ENCODE results near the gene METAP1D. TPM values are rescaled to one million over a fixed set of nuclear protein-coding genes. Genes with fewer than 3 reads are reported as not detected.

Gene METAP1D
- total and polyA plus RNA-seq, 2 of the 4 experiments (the other 2 are of a cell fraction), result 3.4 to 5.5 TPM

DNA sequence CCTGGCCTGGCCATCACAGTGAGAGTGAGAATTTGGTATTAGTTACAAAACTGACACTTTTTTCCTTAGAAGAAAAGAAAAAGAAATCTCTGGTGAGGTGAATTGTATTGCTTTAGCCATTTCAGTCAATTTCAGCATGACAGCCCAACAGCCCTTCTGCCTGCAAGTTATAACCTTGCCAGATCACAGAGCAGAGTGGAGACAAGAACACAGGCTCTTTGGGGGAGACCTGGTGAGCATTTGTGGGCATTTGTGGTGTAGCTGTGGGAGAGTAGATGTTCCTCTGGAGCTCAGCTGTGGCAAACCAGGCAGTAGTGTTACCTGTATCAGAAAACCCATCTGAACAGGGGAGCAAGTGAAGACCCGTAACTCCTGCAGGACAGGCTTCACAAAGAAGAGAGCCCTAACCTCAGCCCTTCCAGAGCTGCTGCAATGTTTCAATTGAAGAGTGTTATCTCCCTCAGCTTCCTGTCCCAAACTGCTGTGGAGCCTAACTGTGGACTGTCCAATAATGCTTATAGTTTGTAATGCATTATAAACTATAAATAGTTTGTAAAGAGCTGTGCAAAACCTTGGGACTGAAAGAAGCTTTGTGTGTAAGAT lies 62.8 kb downstream of the METAP1D start:
- ATAC-seq (ENCODE audit: low read depth) (no peak), DNase-seq (no peak)
- Histone ChIP-seq H3K27ac (ENCODE audit: insufficient read depth, low read length) (no peak overlapping the region), H3K4me2 (ENCODE audit: low read depth, low read length) (no peak overlapping the region), H3K79me1 (ENCODE audit: low read depth in 1 of 2, low read length in 2 of 2) (no peaks in the 10 kb centered on the region), H3K4ac (ENCODE audit: low read depth, low read length) (no peak overlapping the region), H3K4me1 (ENCODE audit: control insufficient read depth, insufficient read depth, low read length) (no peaks in the 10 kb centered on the region), H2AFZ (replicated peaks; ENCODE audit: low read length, poor library complexity) (no peak overlapping the region), H3K14ac (replicated peaks; ENCODE audit: low read depth, low read length) (no peak overlapping the region), H2BK5ac (ENCODE audit: low read depth, low read length, poor library complexity, severe bottlenecking) (no peak overlapping the region), H3K23ac (ENCODE audit: low read depth, low read length) (no peak overlapping the region), H2BK120ac (ENCODE audit: low read depth, low read length) (no peak overlapping the region), H3K56ac (ENCODE audit: extremely low read depth, insufficient read depth, low read length) (no peak overlapping the region), H2BK15ac (ENCODE audit: low read depth, low read length) (no peak overlapping the region), H4K91ac (ENCODE audit: insufficient read depth, low read depth, low read length) (no peak overlapping the region), H4K8ac (ENCODE audit: low read depth in 2 of 2, low read length in 2 of 2) (no peak overlapping the region), H4K20me1 (ENCODE audit: insufficient read depth, low read length) (no peaks in the 10 kb centered on the region), H2AK5ac (ENCODE audit: low read depth, low read length) (no peak overlapping the region), H3K9me1 (ENCODE audit: insufficient read depth, low read length) (no peaks in the 10 kb centered on the region), H3K9me3 (ENCODE audit: control insufficient read depth, insufficient read depth, low read length) (no peaks in the 10 kb centered on the region), H3K18ac (ENCODE audit: low read depth, low read length) (no peak overlapping the region), H3K36me3 (ENCODE audit: control insufficient read depth, insufficient read depth, low read length) (no peaks in the 10 kb centered on the region), H2BK20ac (ENCODE audit: low read depth, low read length) (no peak overlapping the region), H3K27me3 (ENCODE audit: control insufficient read depth, insufficient read depth, low read length) (no peaks in the 10 kb centered on the region), H2AK9ac (replicated peaks; ENCODE audit: low read depth, low read length, poor library complexity) (no peak overlapping the region), H4K5ac (ENCODE audit: low read depth, low read length) (no peak overlapping the region), H3K4me3 (ENCODE audit: insufficient read depth, low read depth, low read length) (no peak overlapping the region), H3K9ac (ENCODE audit: low read depth, low read length) (no peak overlapping the region)
- dilution Hi-C loops (cut with HindIII; ENCODE audit: low sequenced_read_pairs, unreplicated experiment) (no loop called here), intact Hi-C loops (cut with micrococcal nuclease) (no loop called here), in situ Hi-C loops (cut with MboI; ENCODE audit: low sequenced_read_pairs) (no loop called here)
- no TSS peak for BruUV-seq (replicated peaks)
- ChIA-PET CTCF (no interaction called here), POLR2A (ENCODE audit: unreplicated experiment) (no interaction called here)
- WGBS, 2 experiments (ENCODE audit: extremely low coverage in 2 of 2, insufficient read length in 1 of 2), result no CpG with 5 or more reads among the region's 1 CpG
- TF ChIP-seq NFE2L2 (IDR thresholded peaks at IDR 0.05; ENCODE audit: low read depth, low read length) (no peak), MXI1 (IDR thresholded peaks at IDR 0.05; ENCODE audit: borderline replicate concordance, low read depth, low read length) (no peak), FOS (IDR thresholded peaks at IDR 0.05; ENCODE audit: low read depth, low read length) (no peak), BHLHE40 (IDR thresholded peaks at IDR 0.05; ENCODE audit: low read depth, low read length) (no peak), POLR2A (IDR thresholded peaks at IDR 0.05; ENCODE audit: low read depth, low read length) (no peak), RFX5 (IDR thresholded peaks at IDR 0.05; ENCODE audit: low read depth, low read length) (no peak), RAD21 (IDR thresholded peaks at IDR 0.05; ENCODE audit: low read length) (no peak), RCOR1 (IDR thresholded peaks at IDR 0.05; ENCODE audit: insufficient replicate concordance, low read length) (no peak), MAZ (IDR thresholded peaks at IDR 0.05; ENCODE audit: borderline replicate concordance, low read depth, low read length) (no peak), CHD1 (IDR thresholded peaks at IDR 0.05; ENCODE audit: low read depth, low read length) (no peak), CEBPB (IDR thresholded peaks at IDR 0.05; ENCODE audit: low read depth, low read length) (no peak), SMC3 (IDR thresholded peaks at IDR 0.05; ENCODE audit: low read depth, low read length) (no peak)
- TF ChIP-seq, protein P1, sequence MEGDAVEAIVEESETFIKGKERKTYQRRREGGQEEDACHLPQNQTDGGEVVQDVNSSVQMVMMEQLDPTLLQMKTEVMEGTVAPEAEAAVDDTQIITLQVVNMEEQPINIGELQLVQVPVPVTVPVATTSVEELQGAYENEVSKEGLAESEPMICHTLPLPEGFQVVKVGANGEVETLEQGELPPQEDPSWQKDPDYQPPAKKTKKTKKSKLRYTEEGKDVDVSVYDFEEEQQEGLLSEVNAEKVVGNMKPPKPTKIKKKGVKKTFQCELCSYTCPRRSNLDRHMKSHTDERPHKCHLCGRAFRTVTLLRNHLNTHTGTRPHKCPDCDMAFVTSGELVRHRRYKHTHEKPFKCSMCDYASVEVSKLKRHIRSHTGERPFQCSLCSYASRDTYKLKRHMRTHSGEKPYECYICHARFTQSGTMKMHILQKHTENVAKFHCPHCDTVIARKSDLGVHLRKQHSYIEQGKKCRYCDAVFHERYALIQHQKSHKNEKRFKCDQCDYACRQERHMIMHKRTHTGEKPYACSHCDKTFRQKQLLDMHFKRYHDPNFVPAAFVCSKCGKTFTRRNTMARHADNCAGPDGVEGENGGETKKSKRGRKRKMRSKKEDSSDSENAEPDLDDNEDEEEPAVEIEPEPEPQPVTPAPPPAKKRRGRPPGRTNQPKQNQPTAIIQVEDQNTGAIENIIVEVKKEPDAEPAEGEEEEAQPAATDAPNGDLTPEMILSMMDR (conservative IDR thresholded peaks at IDR 0.05; ENCODE audit: low read depth, low read length), result no peak
- TF ChIP-seq, protein P2, sequence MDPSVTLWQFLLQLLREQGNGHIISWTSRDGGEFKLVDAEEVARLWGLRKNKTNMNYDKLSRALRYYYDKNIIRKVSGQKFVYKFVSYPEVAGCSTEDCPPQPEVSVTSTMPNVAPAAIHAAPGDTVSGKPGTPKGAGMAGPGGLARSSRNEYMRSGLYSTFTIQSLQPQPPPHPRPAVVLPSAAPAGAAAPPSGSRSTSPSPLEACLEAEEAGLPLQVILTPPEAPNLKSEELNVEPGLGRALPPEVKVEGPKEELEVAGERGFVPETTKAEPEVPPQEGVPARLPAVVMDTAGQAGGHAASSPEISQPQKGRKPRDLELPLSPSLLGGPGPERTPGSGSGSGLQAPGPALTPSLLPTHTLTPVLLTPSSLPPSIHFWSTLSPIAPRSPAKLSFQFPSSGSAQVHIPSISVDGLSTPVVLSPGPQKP (IDR thresholded peaks at IDR 0.05; ENCODE audit: borderline replicate concordance, low read depth, low read length), result no peak
- TF ChIP-seq, protein P3, sequence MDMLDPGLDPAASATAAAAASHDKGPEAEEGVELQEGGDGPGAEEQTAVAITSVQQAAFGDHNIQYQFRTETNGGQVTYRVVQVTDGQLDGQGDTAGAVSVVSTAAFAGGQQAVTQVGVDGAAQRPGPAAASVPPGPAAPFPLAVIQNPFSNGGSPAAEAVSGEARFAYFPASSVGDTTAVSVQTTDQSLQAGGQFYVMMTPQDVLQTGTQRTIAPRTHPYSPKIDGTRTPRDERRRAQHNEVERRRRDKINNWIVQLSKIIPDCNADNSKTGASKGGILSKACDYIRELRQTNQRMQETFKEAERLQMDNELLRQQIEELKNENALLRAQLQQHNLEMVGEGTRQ (IDR thresholded peaks at IDR 0.05; ENCODE audit: low read depth, low read length), result no peak
